ENCODE data around the gene NT5C.
"Not testable (repeated sequence)": the region's sequence is repeated elsewhere in the genome, so short reads cannot be mapped to it uniquely, and the experiment has no call there.

NT5C gene

DNA sequence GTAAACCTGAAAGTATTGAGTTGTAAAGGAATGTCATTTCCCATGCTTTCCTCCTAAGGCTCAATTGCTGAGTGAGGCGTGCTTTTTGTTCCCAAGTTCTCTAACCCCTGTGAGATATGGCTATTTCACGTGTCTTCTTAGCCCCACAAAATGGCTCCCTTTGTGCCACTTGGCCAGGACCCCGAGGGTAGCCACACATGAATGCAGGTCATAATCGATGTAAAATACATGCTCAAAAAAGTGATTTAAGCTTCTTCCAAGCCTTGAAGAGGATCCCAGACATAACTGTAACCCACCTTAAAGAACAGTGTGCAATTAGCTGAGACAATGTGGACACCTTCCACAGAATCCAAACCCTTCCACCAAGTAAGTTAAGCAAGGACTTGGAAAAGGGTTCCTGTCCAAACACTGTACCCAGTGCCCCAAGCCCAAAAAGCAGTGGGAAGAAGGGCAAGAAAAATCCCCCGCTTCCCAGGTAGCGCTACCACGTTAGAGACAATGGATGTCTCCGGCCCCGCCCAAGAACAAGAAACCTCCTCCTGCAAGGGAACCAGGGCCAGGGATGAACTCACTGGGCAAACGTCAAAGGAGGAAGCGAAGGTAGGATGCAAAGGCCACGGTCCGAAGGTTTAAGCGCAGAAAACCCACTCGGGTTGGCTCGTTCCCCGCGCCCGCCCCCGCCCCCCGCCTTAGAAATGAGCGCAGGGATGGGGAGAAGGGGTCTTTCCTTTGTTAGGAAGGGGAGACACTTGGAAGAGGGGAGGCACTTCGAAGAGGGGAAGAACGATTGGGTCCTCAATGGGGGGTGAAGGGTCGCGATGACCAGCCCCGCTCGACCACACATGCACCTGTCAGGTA, 21.6 kb upstream of the NT5C start:
- H3K27ac Mint-ChIP-seq: peak overlapping the region; percentile 96
- H3K4me3 Mint-ChIP-seq: peak overlapping the region; percentile 94
- ATAC-seq (no peak), DNase-seq (ENCODE audit: low spot score in 2 of 2) (peak in 1 of 2 donors; percentile 67)
- peaks cover 50% of the 10 kb centered on the region for H3K4me1 Mint-ChIP-seq
- peaks cover 64% of the 10 kb centered on the region for H3K36me3 Mint-ChIP-seq
- H3K9me3 Mint-ChIP-seq: no peaks in the 10 kb centered on the region

DNA sequence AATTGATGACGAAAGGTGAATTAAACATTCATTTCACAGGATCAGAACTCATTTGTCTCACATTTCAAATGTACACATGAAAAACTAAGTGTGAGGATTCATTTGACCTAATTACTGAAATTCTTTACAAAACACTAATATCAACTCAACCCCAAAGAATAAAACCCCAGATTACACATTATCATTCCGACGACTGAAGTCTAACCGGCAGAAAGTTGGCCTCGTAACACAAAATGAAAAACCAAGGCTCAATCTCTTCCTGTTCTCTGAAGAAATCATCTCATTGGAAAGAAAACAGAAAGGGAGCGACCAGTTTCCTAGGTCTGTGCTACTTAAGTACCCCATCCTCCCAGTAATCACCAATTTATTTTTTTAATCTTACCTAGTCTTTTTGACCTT, 21.0 kb upstream of the NT5C start:
- Mint-ChIP-seq H3K27ac (peak overlapping the region; percentile 96), H3K4me3 (peak overlapping the region; percentile 94), H3K36me3 (peaks cover 70% of the 10 kb centered on the region), H3K9me3 (no peaks in the 10 kb centered on the region), H3K4me1 (peaks cover 50% of the 10 kb centered on the region)
- ATAC-seq: no peak
- DNase-seq (ENCODE audit: low spot score in 2 of 2): no peak

DNA sequence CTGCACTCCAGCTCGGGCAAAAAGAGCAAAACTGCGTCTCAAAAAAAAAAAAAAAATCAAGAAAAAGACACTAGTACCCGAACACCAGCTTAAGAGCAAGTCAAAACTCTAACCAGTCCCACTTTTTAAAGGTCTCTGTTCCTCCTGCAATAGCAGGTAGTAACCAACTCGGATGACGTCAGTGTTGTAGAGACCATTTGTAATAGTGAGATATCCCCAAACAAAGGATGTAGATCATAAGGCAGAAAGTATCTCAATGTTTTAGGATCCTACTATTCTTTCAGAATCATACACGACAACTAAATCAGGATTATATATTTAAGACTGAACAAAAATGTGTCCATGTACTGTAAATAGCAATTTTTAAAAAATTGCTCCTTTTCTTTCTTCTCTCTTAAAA, 20.4 kb upstream of the NT5C start:
- Mint-ChIP-seq H3K4me3 (peak overlapping the region; percentile 94), H3K36me3 (peaks cover 76% of the 10 kb centered on the region), H3K4me1 (peaks cover 50% of the 10 kb centered on the region), H3K27ac (peak overlapping the region; percentile 96), H3K9me3 (no peaks in the 10 kb centered on the region)
- no peak for DNase-seq (ENCODE audit: low spot score in 2 of 2)
- ATAC-seq: no peak

DNA sequence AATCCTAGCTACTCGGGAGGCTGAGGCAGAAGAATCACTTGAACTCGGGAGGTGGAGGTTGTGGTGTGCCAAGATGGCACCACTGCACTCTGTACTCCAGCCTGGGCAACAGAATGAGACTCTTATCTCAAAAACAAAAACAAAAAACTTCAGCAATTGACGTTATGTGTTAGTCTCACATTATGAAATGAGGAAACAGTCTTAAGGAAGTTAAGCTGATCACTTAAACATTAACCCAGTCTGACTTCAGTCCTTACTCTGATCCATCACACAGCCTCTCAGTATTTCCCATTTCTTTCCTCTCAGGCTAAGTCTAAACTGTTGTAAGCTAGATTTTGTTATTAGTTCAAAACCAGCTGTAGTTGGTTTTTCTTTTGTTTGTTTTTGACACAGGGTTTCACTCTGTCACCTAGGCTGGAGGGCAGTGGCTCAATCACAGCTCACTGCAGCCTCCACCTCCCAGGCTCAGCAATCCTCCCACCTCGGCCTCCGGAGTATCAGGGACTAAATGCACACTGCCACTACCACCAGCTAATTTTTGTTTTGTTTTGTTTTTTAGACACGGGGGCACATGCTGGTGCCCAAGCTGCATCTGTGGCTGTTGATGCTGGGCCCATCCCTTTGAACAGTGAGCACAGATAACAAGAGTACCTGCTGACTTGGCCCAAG, 16.5 kb upstream of the NT5C start:
- ATAC-seq (no peak), DNase-seq (ENCODE audit: low spot score in 2 of 2) (no peak)
- H3K9me3 Mint-ChIP-seq: no peaks in the 10 kb centered on the region
- H3K36me3 Mint-ChIP-seq: peaks cover 97% of the 10 kb centered on the region
- peaks cover 27% of the 10 kb centered on the region for H3K4me1 Mint-ChIP-seq
- H3K27ac Mint-ChIP-seq: peak overlapping the region; percentile 50
- H3K4me3 Mint-ChIP-seq: no peak overlapping the region

DNA sequence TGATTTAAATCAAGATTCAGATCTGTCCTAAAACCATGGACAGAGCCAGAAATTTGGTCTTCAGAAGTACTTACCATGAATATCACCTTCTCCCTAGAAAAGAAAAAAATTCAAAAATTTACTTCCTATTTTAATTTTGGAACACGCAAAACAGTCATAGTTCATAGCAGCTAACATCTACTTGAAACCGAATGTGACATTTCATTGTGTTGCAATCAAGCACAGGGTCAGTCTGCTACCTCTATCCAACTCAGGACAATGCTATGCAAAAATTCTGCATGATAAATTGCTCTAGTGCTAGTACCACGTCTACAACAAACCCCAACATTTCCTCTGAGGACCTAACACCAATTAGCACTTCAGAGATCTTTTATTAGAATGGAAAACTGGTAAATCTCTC, 15.1 kb upstream of the NT5C start:
- no peak for DNase-seq (ENCODE audit: low spot score in 2 of 2)
- Mint-ChIP-seq H3K36me3 (peaks cover 97% of the 10 kb centered on the region), H3K4me1 (peaks cover 15% of the 10 kb centered on the region), H3K9me3 (no peaks in the 10 kb centered on the region), H3K27ac (peak overlapping the region; percentile 4), H3K4me3 (no peak overlapping the region)
- no peak for ATAC-seq

DNA sequence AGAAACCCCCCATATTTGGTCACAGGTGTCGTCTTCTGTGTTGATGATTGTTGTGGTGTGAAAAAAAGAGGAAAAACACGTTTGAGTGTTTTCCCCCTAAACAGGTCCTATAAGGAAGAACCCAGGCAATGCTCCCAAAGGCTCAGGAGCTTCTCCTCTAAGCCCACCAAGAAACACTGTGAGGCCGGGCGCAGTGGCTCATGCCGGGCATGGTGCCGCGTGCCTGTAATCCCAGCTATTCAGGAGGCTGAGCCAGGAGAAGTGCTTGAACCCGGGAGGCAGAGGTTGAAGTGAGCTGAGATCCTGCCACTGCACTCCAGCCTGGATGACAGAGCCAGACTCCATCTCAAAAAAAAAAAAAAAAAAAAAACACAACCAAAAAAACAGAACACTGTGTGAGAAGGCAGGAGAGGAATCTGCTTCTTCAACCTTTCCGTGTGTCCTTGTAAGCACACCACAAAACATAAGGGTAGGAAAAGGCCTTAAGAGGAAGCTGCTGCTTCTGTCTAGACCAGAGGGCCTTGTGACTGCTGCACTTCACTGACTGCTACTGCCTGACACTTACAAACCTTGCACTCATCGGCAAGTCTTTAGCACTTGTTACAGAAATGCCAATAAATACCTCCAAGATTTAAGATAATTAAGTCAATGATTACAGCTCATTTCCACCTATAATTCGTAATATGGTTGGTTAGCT, 13.4 kb upstream of the NT5C start:
- H3K9me3 Mint-ChIP-seq: no peaks in the 10 kb centered on the region
- ATAC-seq (no peak), DNase-seq (ENCODE audit: low spot score in 2 of 2) (no peak)
- H3K4me3 Mint-ChIP-seq: no peak overlapping the region
- H3K27ac Mint-ChIP-seq: no peak overlapping the region
- peaks cover 22% of the 10 kb centered on the region for H3K4me1 Mint-ChIP-seq
- H3K36me3 Mint-ChIP-seq: peaks cover 97% of the 10 kb centered on the region

DNA sequence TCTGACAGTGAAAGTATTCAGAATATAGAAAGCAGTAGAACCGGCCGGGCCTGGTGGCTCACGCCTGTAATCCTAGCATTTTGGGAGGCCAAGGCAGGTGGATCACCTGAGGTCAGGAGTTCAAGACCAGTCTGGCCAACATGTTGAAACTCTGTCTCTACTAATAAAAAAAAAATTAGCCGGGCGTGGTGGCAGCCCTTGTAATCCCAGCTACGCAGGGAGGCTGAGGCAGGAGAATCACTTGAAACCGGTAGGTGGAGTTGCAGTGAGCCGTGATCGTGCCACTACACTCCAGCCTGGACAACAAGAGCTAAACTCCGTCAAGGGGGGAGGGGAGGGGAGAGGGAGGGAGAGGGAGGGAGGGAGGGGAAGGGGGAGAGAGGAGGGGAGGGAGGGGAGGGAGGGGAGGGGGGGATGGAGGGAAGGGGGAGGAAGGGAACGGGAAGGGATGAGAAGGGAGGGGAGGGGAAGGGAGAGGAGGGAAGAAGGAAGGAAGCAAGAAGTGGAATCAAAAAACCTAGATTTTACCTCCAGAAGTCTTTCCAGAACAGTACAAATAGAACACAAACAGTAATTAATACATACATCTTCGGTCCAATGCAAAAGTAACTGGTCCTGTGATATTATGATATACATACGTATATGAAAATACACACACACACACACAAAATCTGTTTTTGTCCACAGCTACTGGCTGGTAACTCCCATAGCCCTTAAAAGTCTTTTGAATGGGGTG, 10.9 kb upstream of the NT5C start:
- DNase-seq (ENCODE audit: low spot score in 2 of 2) (no peak), ATAC-seq (no peak)
- H3K4me1 Mint-ChIP-seq: peaks cover 10% of the 10 kb centered on the region
- H3K9me3 Mint-ChIP-seq: no peaks in the 10 kb centered on the region
- H3K36me3 Mint-ChIP-seq: peaks cover 97% of the 10 kb centered on the region
- H3K27ac Mint-ChIP-seq: peak overlapping the region; percentile 72
- no peak overlapping the region for H3K4me3 Mint-ChIP-seq

DNA sequence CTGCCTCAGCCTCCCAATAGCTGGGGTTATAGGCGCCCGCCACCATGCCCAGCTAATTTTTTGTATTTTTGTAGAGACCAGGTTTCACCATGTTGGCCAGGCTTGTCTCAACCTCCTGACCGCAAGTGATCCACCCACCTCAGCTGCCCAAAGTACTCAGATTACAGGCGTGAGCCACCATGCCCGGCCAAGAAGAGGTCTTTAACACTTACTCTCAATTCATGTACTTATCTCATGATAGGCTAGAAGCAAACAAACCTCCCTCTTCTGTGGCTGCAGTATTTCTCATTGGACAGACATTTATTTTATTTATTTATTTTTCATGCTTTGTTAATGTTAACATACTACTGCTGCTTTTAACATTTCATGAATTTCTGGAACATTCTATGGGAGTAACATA, 7.0 kb upstream of the NT5C start:
- no peak overlapping the region for H3K4me3 Mint-ChIP-seq
- ATAC-seq: no peak
- H3K27ac Mint-ChIP-seq: no peak overlapping the region
- no peaks in the 10 kb centered on the region for H3K9me3 Mint-ChIP-seq
- H3K4me1 Mint-ChIP-seq: peaks cover 10% of the 10 kb centered on the region
- DNase-seq (ENCODE audit: low spot score in 2 of 2): no peak
- H3K36me3 Mint-ChIP-seq: peaks cover 71% of the 10 kb centered on the region

DNA sequence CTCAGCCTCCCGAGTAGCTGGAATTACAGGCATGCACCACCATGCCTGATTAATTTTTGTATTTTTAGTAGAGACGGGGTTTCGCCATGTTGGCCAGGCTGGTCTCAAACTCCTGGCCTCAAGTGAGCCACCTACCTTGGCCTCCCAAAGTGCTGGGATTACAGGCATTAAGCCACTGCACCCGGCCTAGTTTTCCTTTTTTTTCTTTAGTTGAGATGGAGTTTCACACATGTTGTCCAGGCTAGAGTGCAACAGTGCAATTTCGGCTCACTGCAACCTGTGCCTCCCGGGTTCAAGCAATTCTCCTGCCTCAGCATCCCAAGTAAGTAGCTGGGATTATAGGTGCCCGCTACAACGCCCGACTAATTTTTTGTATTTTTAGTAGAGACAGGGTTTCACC, 6.2 kb upstream of the NT5C start:
- not testable (repeated sequence) for H3K4me1 Mint-ChIP-seq; ATAC-seq; DNase-seq (ENCODE audit: low spot score in 2 of 2); H3K4me3 Mint-ChIP-seq; H3K9me3 Mint-ChIP-seq; H3K27ac Mint-ChIP-seq
- peaks cover 63% of the 10 kb centered on the region for H3K36me3 Mint-ChIP-seq

DNA sequence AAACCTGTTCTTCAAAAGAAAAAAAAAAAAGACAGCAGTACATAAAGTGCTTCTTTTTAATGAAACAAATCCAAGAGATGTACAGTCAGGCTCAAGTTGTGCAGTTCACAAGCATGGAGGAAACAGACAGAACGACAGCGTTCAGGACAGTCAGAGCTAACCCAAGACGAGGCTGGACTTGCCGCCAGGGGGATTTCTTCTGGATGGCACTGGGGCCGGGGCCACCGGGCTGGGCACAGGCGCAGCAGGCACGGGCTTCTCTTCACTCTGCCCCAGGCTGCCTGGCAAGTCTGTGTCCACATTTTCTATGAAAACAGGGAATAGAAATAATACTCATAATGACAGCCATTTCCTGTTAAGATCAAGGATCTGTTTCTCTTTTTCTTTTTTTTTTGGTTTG, 4.4 kb upstream of the NT5C start:
- Mint-ChIP-seq H3K4me1 (peaks cover 1% of the 10 kb centered on the region), H3K36me3 (peaks cover 46% of the 10 kb centered on the region)

DNA sequence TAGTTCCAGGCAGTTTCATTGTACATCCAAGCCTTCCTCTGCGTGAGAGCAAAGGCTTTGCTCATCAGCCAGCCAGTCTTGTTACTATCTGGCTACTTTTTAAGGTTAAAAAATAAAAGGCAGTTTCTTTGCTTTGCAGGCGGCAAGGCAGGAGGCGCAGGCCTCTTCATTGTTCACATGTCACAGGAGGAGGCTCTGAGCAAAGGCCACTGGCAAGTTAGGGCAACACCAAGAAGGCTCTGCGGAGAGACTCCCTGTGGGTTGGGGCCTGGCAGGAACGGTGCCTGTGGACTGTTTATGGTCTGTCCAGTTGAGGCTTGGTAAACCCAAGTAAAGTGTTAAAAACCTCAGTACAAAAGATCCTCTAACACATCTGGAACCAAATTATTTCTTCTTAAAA, 3.9 kb upstream of the NT5C start:
- DNase-seq (ENCODE audit: low spot score in 2 of 2) (no peak), ATAC-seq (no peak)
- H3K4me3 Mint-ChIP-seq: no peak overlapping the region
- H3K27ac Mint-ChIP-seq: peak overlapping the region; percentile 61
- peaks cover 4% of the 10 kb centered on the region for H3K4me1 Mint-ChIP-seq
- no peaks in the 10 kb centered on the region for H3K9me3 Mint-ChIP-seq
- H3K36me3 Mint-ChIP-seq: peaks cover 46% of the 10 kb centered on the region

More for the DNA sequence above, 4.4 kb upstream of the NT5C start:
- H3K9me3 Mint-ChIP-seq: no peaks in the 10 kb centered on the region
- peak overlapping the region; percentile 61 for H3K27ac Mint-ChIP-seq
- DNase-seq (ENCODE audit: low spot score in 2 of 2): no peak
- H3K4me3 Mint-ChIP-seq: no peak overlapping the region
- no peak for ATAC-seq

DNA sequence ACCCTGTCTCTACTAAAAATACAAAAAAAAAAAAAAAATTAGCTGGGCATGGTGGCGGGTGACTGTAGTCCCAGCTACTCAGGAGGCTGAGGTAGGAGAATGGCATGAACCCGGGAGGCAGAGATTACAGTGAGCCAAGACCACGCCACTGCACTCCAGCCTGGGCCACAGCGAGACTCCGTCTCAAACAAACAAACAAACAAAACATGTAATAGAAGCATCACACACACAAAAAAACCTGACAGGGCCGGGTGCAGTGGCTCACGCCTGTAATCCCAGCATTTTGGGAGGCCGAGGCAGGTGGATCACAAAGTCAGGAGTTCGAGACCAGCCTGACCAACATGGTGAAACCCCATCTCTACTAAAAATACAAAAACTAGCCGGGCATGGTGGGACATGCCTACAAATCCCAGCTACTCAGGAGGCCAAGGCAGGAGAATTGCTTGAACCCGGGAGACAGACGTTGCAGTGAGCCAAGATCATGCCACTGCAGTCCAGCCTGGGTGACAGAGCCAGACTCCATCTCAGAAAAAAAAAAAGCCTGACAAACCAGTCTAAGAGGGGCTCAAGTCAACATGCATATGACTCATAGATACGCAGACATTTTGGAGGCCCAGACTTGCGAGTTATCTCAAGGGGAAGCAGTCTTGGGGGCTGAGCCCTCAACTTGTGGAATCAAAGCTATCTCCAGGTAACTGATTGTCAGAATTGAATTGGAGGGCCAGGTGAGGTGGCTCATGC, 2.2 kb upstream of the NT5C start:
- Mint-ChIP-seq H3K4me1 (peaks cover 15% of the 10 kb centered on the region), H3K36me3 (peaks cover 40% of the 10 kb centered on the region)
- ATAC-seq; H3K9me3 Mint-ChIP-seq; H3K27ac Mint-ChIP-seq; DNase-seq (ENCODE audit: low spot score in 2 of 2); H3K4me3 Mint-ChIP-seq: not testable (repeated sequence)

DNA sequence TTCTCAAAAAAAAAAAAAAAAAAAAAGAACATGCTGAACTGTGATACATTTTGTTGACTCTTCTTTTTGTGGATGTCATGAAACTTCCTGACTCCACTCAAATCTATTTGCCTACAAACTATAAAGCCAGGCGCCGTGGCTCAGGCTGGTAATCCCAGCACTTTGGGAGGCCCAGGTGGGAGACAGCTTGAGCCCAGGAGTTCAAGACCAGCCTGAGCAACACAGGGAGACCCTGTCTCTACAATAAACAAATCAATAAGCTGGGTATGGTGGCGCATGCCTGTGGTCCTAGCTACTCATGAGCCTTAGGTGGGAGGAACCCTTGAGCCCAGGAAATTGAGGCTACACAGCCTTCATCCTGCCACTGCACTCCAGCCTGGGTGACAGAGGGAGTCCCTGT, 1.5 kb upstream of the NT5C start:
- ATAC-seq: no peak
- peak overlapping the region; percentile 83 for H3K4me3 Mint-ChIP-seq
- DNase-seq (ENCODE audit: low spot score in 2 of 2): no peak
- peaks cover 15% of the 10 kb centered on the region for H3K4me1 Mint-ChIP-seq
- H3K27ac Mint-ChIP-seq: no peak overlapping the region
- peaks cover 40% of the 10 kb centered on the region for H3K36me3 Mint-ChIP-seq
- H3K9me3 Mint-ChIP-seq: no peaks in the 10 kb centered on the region
